WTC11 (cell line): ENCODE results near the gene GSTM2. TPM values are rescaled to one million over a fixed set of nuclear protein-coding genes. Genes with fewer than 3 reads are reported as not detected.

Experiments used
- ATAC-seq: fragments of 200-7000 bp; cut with Tn5 transposase; 2 replicates; pipeline ENCODE4 v1.10.0; 2021; ENCODE audit warnings: mild to moderate bottlenecking, moderate library complexity
- CTCF ChIA-PET: fragments of 300-600 bp; sonication (Branson Sonifier 250); formaldehyde crosslinking; loops from one replicate; lab custom pipeline; 2021; ENCODE audit warnings: antibody characterized with exemption; lab: Charles Lee
- POLR2A ChIA-PET: fragments of 350-600 bp; sonication (Branson Sonifier 250); formaldehyde crosslinking; loops from one replicate; lab custom pipeline; 2021; ENCODE audit warnings: antibody characterized with exemption; lab: Charles Lee
- DNase-seq: peaks from one replicate; pipeline ENCODE4 v3.0.0; 2021; ENCODE audit warnings: low spot score
- H3K27ac Mint-ChIP-seq: 2 replicates; pipeline ENCODE4 v1.8.0; 2021; ENCODE audit warnings: mixed read lengths
- H3K27me3 Mint-ChIP-seq: 2 replicates; pipeline ENCODE4 v1.8.0; 2021; ENCODE audit warnings: low read depth, mild to moderate bottlenecking, moderate library complexity, mixed read lengths
- H3K36me3 Mint-ChIP-seq: 2 replicates; pipeline ENCODE4 v1.8.0; 2021; ENCODE audit warnings: mixed read lengths
- H3K4me1 Mint-ChIP-seq: 2 replicates; pipeline ENCODE4 v1.8.0; 2022; ENCODE audit warnings: mixed read lengths
- H3K4me3 Mint-ChIP-seq: 2 replicates; pipeline ENCODE4 v1.8.0; 2021; ENCODE audit warnings: mild to moderate bottlenecking, moderate library complexity, mixed read lengths
- H3K9me3 Mint-ChIP-seq: 2 replicates; pipeline ENCODE4 v1.8.0; 2021; ENCODE audit warnings: mixed read lengths
- CTCF ChIP-seq: fragments of 200-600 bp; IDR thresholded peaks from 2 replicates; pipeline ENCODE4 v1.8.0; 2022; ENCODE audit warnings: antibody characterized with exemption
- ELF4 ChIP-seq: sonication (generic); formaldehyde crosslinking; IDR thresholded peaks from 2 replicates; pipeline ENCODE4 v1.8.1; 2022; ENCODE audit warnings: low read depth, mild to moderate bottlenecking, moderate library complexity, missing genetic modification reagents
- EMX1 ChIP-seq: fragments of 250-450 bp; sonication (Bioruptor Pico); IDR thresholded peaks from 2 replicates; pipeline ENCODE4 v1.8.0; 2021; ENCODE audit warnings: mild to moderate bottlenecking
- GABPB1 ChIP-seq: sonication (generic); formaldehyde crosslinking; IDR thresholded peaks from 2 replicates; pipeline ENCODE4 v1.8.1; 2023; ENCODE audit warnings: mild to moderate bottlenecking, missing genetic modification reagents
- GRHL2 ChIP-seq: fragments of 250-450 bp; sonication (Bioruptor Pico); IDR thresholded peaks from 2 replicates; pipeline ENCODE4 v1.8.0; 2022; ENCODE audit warnings: mild to moderate bottlenecking, moderate library complexity; ENCODE audit not compliant: insufficient replicate concordance, severe bottlenecking
- GTF2I ChIP-seq: fragments of 250-450 bp; sonication (Bioruptor Pico); conservative IDR thresholded peaks from 2 replicates; pipeline ENCODE4 v1.4.0; 2021; ENCODE audit warnings: mild to moderate bottlenecking
- IRF2 ChIP-seq: sonication (generic); formaldehyde crosslinking; IDR thresholded peaks from 2 replicates; pipeline ENCODE4 v1.8.0; 2022; ENCODE audit warnings: low read depth, missing genetic modification reagents, borderline replicate concordance
- MLX ChIP-seq: sonication (generic); formaldehyde crosslinking; IDR thresholded peaks from 2 replicates; pipeline ENCODE4 v1.8.1; 2023; ENCODE audit warnings: mild to moderate bottlenecking, missing genetic modification reagents, moderate library complexity
- NR3C1 ChIP-seq: sonication (generic); formaldehyde crosslinking; conservative IDR thresholded peaks from 2 replicates; pipeline ENCODE4 v1.8.1; 2023; ENCODE audit warnings: low read depth, mild to moderate bottlenecking, missing genetic modification reagents
- RELA ChIP-seq: sonication (generic); formaldehyde crosslinking; IDR thresholded peaks from 2 replicates; pipeline ENCODE4 v1.8.1; 2022; ENCODE audit warnings: missing genetic modification reagents, mild to moderate bottlenecking, borderline replicate concordance
- TCF7 ChIP-seq: sonication (generic); formaldehyde crosslinking; IDR thresholded peaks from 2 replicates; pipeline ENCODE4 v1.8.0; 2022; ENCODE audit warnings: mild to moderate bottlenecking, low read depth, missing genetic modification reagents, moderate library complexity
- TP53 ChIP-seq: sonication (generic); formaldehyde crosslinking; IDR thresholded peaks from 2 replicates; pipeline ENCODE4 v1.8.1; 2023; ENCODE audit warnings: mild to moderate bottlenecking, missing genetic modification reagents
- ZBTB21 ChIP-seq: sonication (generic); formaldehyde crosslinking; IDR thresholded peaks from 2 replicates; pipeline ENCODE4 v1.8.1; 2023; ENCODE audit warnings: mild to moderate bottlenecking, missing genetic modification reagents, borderline replicate concordance
- ZNF138 ChIP-seq: sonication (generic); formaldehyde crosslinking; conservative IDR thresholded peaks from 2 replicates; pipeline ENCODE4 v1.8.1; 2022; ENCODE audit warnings: mild to moderate bottlenecking, moderate library complexity, missing genetic modification reagents
- ZNF232 ChIP-seq: sonication (generic); formaldehyde crosslinking; IDR thresholded peaks from 2 replicates; pipeline ENCODE4 v1.8.0; 2022; ENCODE audit warnings: mild to moderate bottlenecking, missing genetic modification reagents
- ZNF396 ChIP-seq: fragments of 250-450 bp; sonication (Bioruptor Pico); IDR thresholded peaks from 2 replicates; pipeline ENCODE4 v1.8.0; 2021; ENCODE audit warnings: mild to moderate bottlenecking, moderate library complexity, borderline replicate concordance
- total RNA-seq: library from RNA; stranded (reverse); gene quantifications from 3 replicates; pipeline ENCODE4 v1.2.3, GENCODE V29; 2021
- TF ChIP-seq, protein P1 (sequence below): sonication (generic); formaldehyde crosslinking; IDR thresholded peaks from 2 replicates; pipeline ENCODE4 v1.8.1; 2022; ENCODE audit warnings: missing genetic modification reagents, borderline replicate concordance
- TF ChIP-seq, protein P2 (sequence below): sonication (generic); formaldehyde crosslinking; IDR thresholded peaks from 2 replicates; pipeline ENCODE4 v1.8.0; 2023; ENCODE audit warnings: missing genetic modification reagents
- TF ChIP-seq, protein P3 (sequence below): fragments of 250-450 bp; sonication (Bioruptor Pico); conservative IDR thresholded peaks from 2 replicates; pipeline ENCODE4 v1.9.0; 2021; ENCODE audit warnings: mild to moderate bottlenecking
- TF ChIP-seq, protein P4 (sequence below): sonication (generic); formaldehyde crosslinking; IDR thresholded peaks from 2 replicates; pipeline ENCODE4 v1.8.1; 2023; ENCODE audit warnings: mild to moderate bottlenecking, missing genetic modification reagents

Gene GSTM2
- total RNA-seq, 1 experiment from 2014 or later, result 12.9 TPM

DNA sequence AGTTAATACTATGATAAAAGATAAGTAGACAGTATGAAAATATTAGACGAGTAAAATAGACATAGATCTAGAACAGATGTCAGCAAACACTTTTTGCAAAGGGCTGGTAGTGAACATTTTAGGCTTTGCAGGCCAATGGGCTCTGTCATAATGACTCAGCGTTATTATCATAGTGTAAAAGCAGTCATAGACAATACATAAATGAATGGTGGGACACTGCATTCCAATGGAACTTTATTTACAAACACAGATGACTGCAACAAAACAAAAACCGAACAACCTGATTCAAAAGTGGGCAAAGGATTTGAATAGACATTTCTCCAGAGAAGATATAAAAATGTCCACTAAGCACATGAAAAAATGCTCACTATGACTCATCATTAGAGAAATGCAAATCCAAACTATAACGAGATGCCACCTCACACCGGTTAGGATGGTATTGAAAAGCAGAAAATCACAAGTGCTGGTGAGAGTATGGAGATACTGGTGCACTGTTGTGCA is 51.5 kb downstream of the GSTM2 start:
- ATAC-seq, result no peak

GRCh38 chr1:109721042-109721441 is 53.2 kb downstream of the GSTM2 start:
- H3K27me3 Mint-ChIP-seq, result peaks cover 10% of the 10 kb centered on the region
- ATAC-seq (no peak), DNase-seq (no peak)
- H3K4me3 Mint-ChIP-seq, result no peak overlapping the region
- H3K4me1 Mint-ChIP-seq, result no peaks in the 10 kb centered on the region
- ChIA-PET POLR2A (no interaction called here), CTCF (interaction anchor here (0.6 to 2.3 kb wide), 3 partner anchors 81 to 271 kb away, joined by 3 to 7 read pairs (median 3); partner anchors contain the start of gene AHCYL1)
- no peak overlapping the region for H3K27ac Mint-ChIP-seq
- H3K36me3 Mint-ChIP-seq, result peaks cover 6% of the 10 kb centered on the region
- TF ChIP-seq IRF2 (no peak), ELF4 (no peak)
- H3K9me3 Mint-ChIP-seq, result peaks cover 17% of the 10 kb centered on the region

More for the DNA sequence above, 51.5 kb downstream of the GSTM2 start:
- ChIA-PET CTCF (interaction anchor here (2.3 kb wide), 1 partner anchor 79 kb away, joined by 7 read pairs; no protein-coding TSS in a partner anchor), POLR2A (no interaction called here)
- Mint-ChIP-seq H3K4me1 (no peaks in the 10 kb centered on the region), H3K27ac (no peak overlapping the region), H3K4me3 (no peak overlapping the region), H3K36me3 (no peaks in the 10 kb centered on the region), H3K9me3 (peaks cover 7% of the 10 kb centered on the region)
- no peak for DNase-seq
- TF ChIP-seq ZNF396 (no peak), MLX (no peak), CTCF (no peak), ZNF232 (no peak), TCF7 (CRISPR knock-in tag) (no peak), RELA (CRISPR knock-in tag) (no peak), NR3C1 (CRISPR knock-in tag) (no peak), ZBTB21 (CRISPR knock-in tag) (no peak), GABPB1 (CRISPR knock-in tag) (no peak)
- TF ChIP-seq, protein P1, sequence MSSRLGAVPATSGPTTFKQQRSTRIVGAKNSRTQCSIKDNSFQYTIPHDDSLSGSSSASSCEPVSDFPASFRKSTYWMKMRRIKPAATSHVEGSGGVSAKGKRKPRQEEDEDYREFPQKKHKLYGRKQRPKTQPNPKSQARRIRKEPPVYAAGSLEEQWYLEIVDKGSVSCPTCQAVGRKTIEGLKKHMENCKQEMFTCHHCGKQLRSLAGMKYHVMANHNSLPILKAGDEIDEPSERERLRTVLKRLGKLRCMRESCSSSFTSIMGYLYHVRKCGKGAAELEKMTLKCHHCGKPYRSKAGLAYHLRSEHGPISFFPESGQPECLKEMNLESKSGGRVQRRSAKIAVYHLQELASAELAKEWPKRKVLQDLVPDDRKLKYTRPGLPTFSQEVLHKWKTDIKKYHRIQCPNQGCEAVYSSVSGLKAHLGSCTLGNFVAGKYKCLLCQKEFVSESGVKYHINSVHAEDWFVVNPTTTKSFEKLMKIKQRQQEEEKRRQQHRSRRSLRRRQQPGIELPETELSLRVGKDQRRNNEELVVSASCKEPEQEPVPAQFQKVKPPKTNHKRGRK, result no peak
- TF ChIP-seq, protein P2, sequence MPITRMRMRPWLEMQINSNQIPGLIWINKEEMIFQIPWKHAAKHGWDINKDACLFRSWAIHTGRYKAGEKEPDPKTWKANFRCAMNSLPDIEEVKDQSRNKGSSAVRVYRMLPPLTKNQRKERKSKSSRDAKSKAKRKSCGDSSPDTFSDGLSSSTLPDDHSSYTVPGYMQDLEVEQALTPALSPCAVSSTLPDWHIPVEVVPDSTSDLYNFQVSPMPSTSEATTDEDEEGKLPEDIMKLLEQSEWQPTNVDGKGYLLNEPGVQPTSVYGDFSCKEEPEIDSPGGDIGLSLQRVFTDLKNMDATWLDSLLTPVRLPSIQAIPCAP (CRISPR knock-in tag), result no peak
- TF ChIP-seq, protein P3, sequence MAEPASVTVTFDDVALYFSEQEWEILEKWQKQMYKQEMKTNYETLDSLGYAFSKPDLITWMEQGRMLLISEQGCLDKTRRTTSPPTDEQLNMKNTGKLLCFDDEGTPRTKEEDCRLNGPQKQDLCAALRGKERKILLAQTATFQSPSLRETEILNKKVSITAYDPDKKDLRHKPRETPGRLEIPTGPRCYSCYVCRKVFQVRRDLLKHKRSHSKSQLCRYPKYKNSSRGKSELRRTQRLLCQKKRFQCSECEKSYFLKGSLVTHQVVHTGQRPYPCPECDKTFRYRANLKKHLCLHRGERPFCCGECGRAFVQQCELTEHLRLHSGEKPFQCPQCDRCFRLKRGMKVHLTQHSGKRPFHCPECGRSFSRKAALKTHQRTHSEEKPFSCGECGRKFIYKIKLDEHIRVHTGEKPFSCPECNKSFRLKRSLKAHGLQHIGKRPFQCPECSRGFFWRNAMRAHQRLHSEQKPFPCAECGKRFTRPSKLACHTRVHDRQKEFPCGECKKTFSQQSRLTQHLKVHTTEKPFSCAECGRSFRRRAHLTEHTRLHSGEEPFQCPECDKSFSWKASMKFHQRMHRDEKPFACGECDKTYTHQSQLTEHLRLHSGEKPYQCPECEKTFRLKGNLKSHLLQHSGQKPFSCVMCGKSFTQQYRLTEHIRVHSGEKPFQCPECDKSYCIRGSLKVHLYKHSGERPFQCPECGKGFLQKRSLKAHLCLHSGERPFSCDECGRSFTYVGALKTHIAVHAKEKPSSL, result no peak
- TF ChIP-seq, all 79 proteins: peak for 0
- peaks cover under 1% of the 10 kb centered on the region; the same call in 1 of the 2 replicates for H3K27me3 Mint-ChIP-seq

- Mint-ChIP-seq H3K9me3 (peaks cover 26% of the 10 kb centered on the region), H3K27ac (no peak overlapping the region), H3K27me3 (peaks cover 17% of the 10 kb centered on the region), H3K4me1 (no peaks in the 10 kb centered on the region), H3K4me3 (no peak overlapping the region), H3K36me3 (peaks cover 16% of the 10 kb centered on the region)
- ChIA-PET POLR2A (no interaction called here), CTCF (interaction anchor here (2.3 kb wide), 1 partner anchor 82 kb away, joined by 7 read pairs; no protein-coding TSS in a partner anchor)
- DNase-seq, result no peak
- ATAC-seq, result no peak
- TF ChIP-seq TP53 (CRISPR knock-in tag) (no peak), GTF2I (CRISPR knock-in tag) (no peak), EMX1 (CRISPR knock-in tag) (no peak), CTCF (no peak), ZNF232 (no peak), ZNF138 (CRISPR knock-in tag) (no peak), GRHL2 (CRISPR knock-in tag) (no peak)
- TF ChIP-seq, protein P4, sequence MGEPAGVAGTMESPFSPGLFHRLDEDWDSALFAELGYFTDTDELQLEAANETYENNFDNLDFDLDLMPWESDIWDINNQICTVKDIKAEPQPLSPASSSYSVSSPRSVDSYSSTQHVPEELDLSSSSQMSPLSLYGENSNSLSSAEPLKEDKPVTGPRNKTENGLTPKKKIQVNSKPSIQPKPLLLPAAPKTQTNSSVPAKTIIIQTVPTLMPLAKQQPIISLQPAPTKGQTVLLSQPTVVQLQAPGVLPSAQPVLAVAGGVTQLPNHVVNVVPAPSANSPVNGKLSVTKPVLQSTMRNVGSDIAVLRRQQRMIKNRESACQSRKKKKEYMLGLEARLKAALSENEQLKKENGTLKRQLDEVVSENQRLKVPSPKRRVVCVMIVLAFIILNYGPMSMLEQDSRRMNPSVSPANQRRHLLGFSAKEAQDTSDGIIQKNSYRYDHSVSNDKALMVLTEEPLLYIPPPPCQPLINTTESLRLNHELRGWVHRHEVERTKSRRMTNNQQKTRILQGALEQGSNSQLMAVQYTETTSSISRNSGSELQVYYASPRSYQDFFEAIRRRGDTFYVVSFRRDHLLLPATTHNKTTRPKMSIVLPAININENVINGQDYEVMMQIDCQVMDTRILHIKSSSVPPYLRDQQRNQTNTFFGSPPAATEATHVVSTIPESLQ, result no peak
Observed at GRCh38 chr1:109721971-109722370, 54.1 kb downstream of the GSTM2 start.
